ENCODE data around the gene LYPD6B.

DNA sequence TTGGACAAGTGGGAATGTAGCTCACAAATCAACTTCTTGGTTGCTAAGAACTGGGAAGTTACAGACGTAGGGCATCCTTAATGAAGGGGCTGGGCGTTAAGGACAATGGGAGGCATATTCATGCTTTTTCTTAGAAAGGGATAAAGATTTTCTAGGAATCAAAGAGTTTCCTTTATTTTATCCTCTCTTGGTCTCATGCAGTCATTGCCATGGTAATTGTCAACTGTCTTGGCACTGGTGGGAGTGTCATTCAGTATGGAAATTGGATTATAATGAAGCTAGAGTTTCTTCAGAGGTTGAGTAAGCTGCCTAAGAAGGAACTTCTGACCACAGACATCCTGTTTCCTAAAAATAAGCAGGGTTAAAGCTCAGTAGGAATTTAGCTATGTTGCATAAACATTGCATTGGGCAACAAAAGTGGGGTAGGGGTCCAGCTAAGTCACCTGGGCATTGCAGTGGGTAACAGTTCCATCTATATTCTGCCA lies 114.0 kb downstream of the LYPD6B start:
- TF ChIP-seq, protein P1, sequence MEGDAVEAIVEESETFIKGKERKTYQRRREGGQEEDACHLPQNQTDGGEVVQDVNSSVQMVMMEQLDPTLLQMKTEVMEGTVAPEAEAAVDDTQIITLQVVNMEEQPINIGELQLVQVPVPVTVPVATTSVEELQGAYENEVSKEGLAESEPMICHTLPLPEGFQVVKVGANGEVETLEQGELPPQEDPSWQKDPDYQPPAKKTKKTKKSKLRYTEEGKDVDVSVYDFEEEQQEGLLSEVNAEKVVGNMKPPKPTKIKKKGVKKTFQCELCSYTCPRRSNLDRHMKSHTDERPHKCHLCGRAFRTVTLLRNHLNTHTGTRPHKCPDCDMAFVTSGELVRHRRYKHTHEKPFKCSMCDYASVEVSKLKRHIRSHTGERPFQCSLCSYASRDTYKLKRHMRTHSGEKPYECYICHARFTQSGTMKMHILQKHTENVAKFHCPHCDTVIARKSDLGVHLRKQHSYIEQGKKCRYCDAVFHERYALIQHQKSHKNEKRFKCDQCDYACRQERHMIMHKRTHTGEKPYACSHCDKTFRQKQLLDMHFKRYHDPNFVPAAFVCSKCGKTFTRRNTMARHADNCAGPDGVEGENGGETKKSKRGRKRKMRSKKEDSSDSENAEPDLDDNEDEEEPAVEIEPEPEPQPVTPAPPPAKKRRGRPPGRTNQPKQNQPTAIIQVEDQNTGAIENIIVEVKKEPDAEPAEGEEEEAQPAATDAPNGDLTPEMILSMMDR (IDR thresholded peaks at IDR 0.05; ENCODE audit: low read length), result no peak
- TF ChIP-seq EZH2 (IDR thresholded peaks at IDR 0.05; ENCODE audit: borderline replicate concordance, low read length), result no peak

Data from OCI-LY1 (cell line).